Epithelial cell of prostate (primary cell): ENCODE data around the gene NFIC.
"Not testable (repeated sequence)": the region's sequence is repeated elsewhere in the genome, so short reads cannot be mapped to it uniquely, and the experiment has no call there.

Source experiments
- DNase-seq: peaks from one replicate; pipeline ENCODE4 v3.0.0-alpha.2; 2011; ENCODE audit warnings: low read depth, low spot score
- H3K27ac ChIP-seq: fragments of 450-650 bp; 2 replicates; pipeline ENCODE4 v1.5.1; 2017; ENCODE audit warnings: mild to moderate bottlenecking

NFIC gene

GRCh38 chr19:3443840-3444694 is 77.7 kb downstream of the NFIC start:
- H3K27ac ChIP-seq = no peak overlapping the region
- DNase-seq = no peak

GRCh38 chr19:3444695-3445234 is 78.4 kb downstream of the NFIC start:
- no peak for DNase-seq
- no peak overlapping the region for H3K27ac ChIP-seq

- H3K27ac ChIP-seq, DNase-seq: not testable (repeated sequence)
Measured at GRCh38 chr19:3446657-3447056, 80.3 kb downstream of the NFIC start.

GRCh38 chr19:3448616-3449334 is 82.4 kb downstream of the NFIC start:
- no peak for DNase-seq

GRCh38 chr19:3450796-3451411 is 84.5 kb downstream of the NFIC start:
- H3K27ac ChIP-seq = peak overlapping the region; percentile 89
- DNase-seq = peak; percentile 82

More at GRCh38 chr19:3448616-3449334, 82.4 kb downstream of the NFIC start:
- H3K27ac ChIP-seq = no peak overlapping the region

GRCh38 chr19:3451451-3451866 is 85.1 kb downstream of the NFIC start:
- no peak for DNase-seq
- H3K27ac ChIP-seq = peak overlapping the region; percentile 89

- peak overlapping the region; percentile 89 for H3K27ac ChIP-seq
- DNase-seq = no peak
Measured at GRCh38 chr19:3452171-3452941, 86.0 kb downstream of the NFIC start.

- not testable (repeated sequence) for H3K27ac ChIP-seq, DNase-seq
Measured at GRCh38 chr19:3452942-3453214, 86.5 kb downstream of the NFIC start.

GRCh38 chr19:3453840-3454239 is 87.5 kb downstream of the NFIC start:
- H3K27ac ChIP-seq = no peak overlapping the region

GRCh38 chr19:3454656-3455392 is 88.4 kb downstream of the NFIC start:
- DNase-seq = no peak
- H3K27ac ChIP-seq = no peak overlapping the region

More at GRCh38 chr19:3453840-3454239, 87.5 kb downstream of the NFIC start:
- DNase-seq = no peak

- no peak for DNase-seq
- H3K27ac ChIP-seq = no peak overlapping the region
Measured at GRCh38 chr19:3455393-3455955, 89.1 kb downstream of the NFIC start.

- DNase-seq = no peak
- H3K27ac ChIP-seq = no peak overlapping the region
Measured at GRCh38 chr19:3455960-3456601, 89.7 kb downstream of the NFIC start.

- no peak overlapping the region for H3K27ac ChIP-seq
- DNase-seq = no peak
Measured at GRCh38 chr19:3456925-3457527, 90.6 kb downstream of the NFIC start.

GRCh38 chr19:3457528-3458228 is 91.3 kb downstream of the NFIC start:
- DNase-seq = no peak
- H3K27ac ChIP-seq = no peak overlapping the region

- no peak overlapping the region for H3K27ac ChIP-seq
- DNase-seq = no peak
Measured at GRCh38 chr19:3458229-3459088, 92.1 kb downstream of the NFIC start.

- DNase-seq = no peak
Measured at GRCh38 chr19:3459089-3459881, 92.9 kb downstream of the NFIC start.

More at GRCh38 chr19:3459089-3459881, 92.9 kb downstream of the NFIC start:
- no peak overlapping the region for H3K27ac ChIP-seq
